ENCODE measurements around the gene ISY1.

Gene ISY1

DNA sequence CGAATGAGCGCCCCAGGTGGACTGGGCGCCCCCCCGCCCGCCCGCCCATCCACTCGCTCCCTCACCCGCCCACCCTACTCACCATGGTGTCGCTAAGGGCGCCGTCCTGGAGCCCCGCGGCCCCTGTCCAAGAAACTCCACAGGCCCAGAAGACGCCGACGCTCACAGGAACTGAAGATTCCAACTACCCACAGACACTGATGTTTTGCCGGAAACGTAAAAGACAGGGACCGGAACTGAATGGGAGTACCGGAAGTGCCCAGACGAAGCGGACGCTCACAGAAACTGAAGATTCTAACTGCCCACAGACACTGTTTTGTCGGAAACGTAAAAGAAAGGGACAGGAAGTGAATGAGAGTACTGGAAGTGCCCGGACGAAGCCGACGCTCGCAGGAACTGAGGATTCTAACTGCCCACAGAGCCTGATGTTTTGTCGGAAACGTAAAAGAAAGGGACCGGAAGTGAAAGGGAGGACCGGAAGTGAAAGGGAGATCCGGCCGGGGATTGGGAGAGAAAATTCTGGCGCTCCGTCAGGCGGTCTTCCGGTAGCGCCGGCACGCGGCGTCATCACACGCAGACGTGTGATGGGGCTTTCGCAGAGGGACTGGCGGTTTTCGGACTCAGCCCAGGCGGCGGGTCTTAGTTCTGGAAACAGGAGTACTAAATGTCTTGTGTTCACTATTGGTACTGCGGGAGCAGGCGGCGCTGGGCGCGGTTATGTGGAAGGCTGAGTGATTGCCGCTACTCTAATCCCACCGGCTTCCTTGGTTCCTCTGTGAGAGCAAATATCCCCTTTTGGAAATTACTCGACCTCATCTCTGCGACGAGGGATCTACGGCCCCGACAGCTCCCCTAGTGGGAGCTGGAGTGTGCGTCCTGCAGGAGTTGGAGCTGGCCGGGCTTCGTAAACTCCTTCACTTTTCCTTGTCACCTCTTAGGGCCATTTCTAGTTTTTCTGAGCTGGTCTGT lies at the start of gene ISY1:
TSS of gene ISY1 (minus strand) at position 173 of the 969 bp plus-strand sequence. CDS start at position 85, 88 bp downstream.
- TF ChIP-seq USF1 (IDR thresholded peaks at IDR 0.05) (peak; percentile 39; the same call in 1 of the 2 replicates), REST (IDR thresholded peaks at IDR 0.05; ENCODE audit: low read depth) (no peak), ZBTB7A (IDR thresholded peaks at IDR 0.05; ENCODE audit: low read depth) (no peak), CREB1 (IDR thresholded peaks at IDR 0.05; ENCODE audit: low read depth) (peak; percentile 93), MAX (IDR thresholded peaks at IDR 0.05) (peak; percentile 89), YY1 (IDR thresholded peaks at IDR 0.05; ENCODE audit: low read depth) (peak; percentile 56), TCF12 (IDR thresholded peaks at IDR 0.05; ENCODE audit: low read depth) (peak; percentile 74; the same call in 1 of the 2 replicates), TEAD4 (IDR thresholded peaks at IDR 0.05) (peak; percentile 42; the same call in 1 of the 2 replicates), FOXM1 (IDR thresholded peaks at IDR 0.05; ENCODE audit: borderline replicate concordance, low read depth) (peak; percentile 78), RAD21 (IDR thresholded peaks at IDR 0.05; ENCODE audit: low read depth) (peak; percentile 26; the same call in 1 of the 2 replicates), CEBPB (IDR thresholded peaks at IDR 0.05) (no peak), EGR1 (IDR thresholded peaks at IDR 0.05) (peak; percentile 50; the same call in 1 of the 2 replicates), TAF1 (IDR thresholded peaks at IDR 0.05; ENCODE audit: low read depth) (peak; percentile 89), EP300 (IDR thresholded peaks at IDR 0.05; ENCODE audit: borderline replicate concordance) (peak; percentile 41; the same call in 1 of the 2 replicates), NFIC (IDR thresholded peaks at IDR 0.05) (peak; percentile 40)

- TF ChIP-seq CREB1 (IDR thresholded peaks at IDR 0.05; ENCODE audit: low read depth) (no peak), EGR1 (IDR thresholded peaks at IDR 0.05) (no peak), MAX (IDR thresholded peaks at IDR 0.05) (no peak), TCF12 (IDR thresholded peaks at IDR 0.05; ENCODE audit: low read depth) (no peak), ZBTB7A (IDR thresholded peaks at IDR 0.05; ENCODE audit: low read depth) (no peak), CEBPB (IDR thresholded peaks at IDR 0.05) (no peak), TAF1 (IDR thresholded peaks at IDR 0.05; ENCODE audit: low read depth) (no peak), TEAD4 (IDR thresholded peaks at IDR 0.05) (no peak), EP300 (IDR thresholded peaks at IDR 0.05; ENCODE audit: borderline replicate concordance) (no peak), RAD21 (IDR thresholded peaks at IDR 0.05; ENCODE audit: low read depth) (no peak), NFIC (IDR thresholded peaks at IDR 0.05) (no peak), USF1 (IDR thresholded peaks at IDR 0.05) (no peak), FOXM1 (IDR thresholded peaks at IDR 0.05; ENCODE audit: borderline replicate concordance, low read depth) (no peak), YY1 (IDR thresholded peaks at IDR 0.05; ENCODE audit: low read depth) (no peak), REST (IDR thresholded peaks at IDR 0.05; ENCODE audit: low read depth) (no peak)
Observed at GRCh38 chr3:129207479-129207878, 46.6 kb upstream of the ISY1 start.

- TF ChIP-seq TEAD4 (IDR thresholded peaks at IDR 0.05) (no peak), EGR1 (IDR thresholded peaks at IDR 0.05) (no peak)
Observed at GRCh38 chr3:129205109-129205832, 44.4 kb upstream of the ISY1 start.

- TF ChIP-seq CREB1 (IDR thresholded peaks at IDR 0.05; ENCODE audit: low read depth) (no peak), EGR1 (IDR thresholded peaks at IDR 0.05) (no peak), REST (IDR thresholded peaks at IDR 0.05; ENCODE audit: low read depth) (no peak), MAX (IDR thresholded peaks at IDR 0.05) (no peak), ZBTB7A (IDR thresholded peaks at IDR 0.05; ENCODE audit: low read depth) (no peak), TEAD4 (IDR thresholded peaks at IDR 0.05) (no peak), NFIC (IDR thresholded peaks at IDR 0.05) (no peak), FOXM1 (IDR thresholded peaks at IDR 0.05; ENCODE audit: borderline replicate concordance, low read depth) (no peak), TCF12 (IDR thresholded peaks at IDR 0.05; ENCODE audit: low read depth) (no peak), TAF1 (IDR thresholded peaks at IDR 0.05; ENCODE audit: low read depth) (no peak)
Observed at GRCh38 chr3:129204473-129204872, 43.6 kb upstream of the ISY1 start.
